Activated naive CD4-positive, alpha-beta T cell treated with anti-CD3 and anti-CD28 coated beads, Interleukin-2, amount 50 U/mL, for 24 hours (primary cell): ENCODE measurements around the gene CEP112.

ENCODE experiments used
- H3K27ac Mint-ChIP-seq: one replicate; pipeline ENCODE4 v1.8.0; 2021; ENCODE audit warnings: mild to moderate bottlenecking, mixed read lengths
- H3K27me3 Mint-ChIP-seq: one replicate; pipeline ENCODE4 v1.8.0; 2021; ENCODE audit warnings: mixed read lengths
- H3K36me3 Mint-ChIP-seq: one replicate; pipeline ENCODE4 v1.8.0; 2021; ENCODE audit warnings: mixed read lengths
- H3K4me1 Mint-ChIP-seq: one replicate; pipeline ENCODE4 v1.8.0; 2021; ENCODE audit warnings: mixed read lengths
- H3K4me3 Mint-ChIP-seq: one replicate; pipeline ENCODE4 v1.8.0; 2021; ENCODE audit warnings: mild to moderate bottlenecking, mixed read lengths
- H3K9me3 Mint-ChIP-seq: one replicate; pipeline ENCODE4 v1.8.0; 2021; ENCODE audit warnings: mixed read lengths

The CEP112 gene

DNA sequence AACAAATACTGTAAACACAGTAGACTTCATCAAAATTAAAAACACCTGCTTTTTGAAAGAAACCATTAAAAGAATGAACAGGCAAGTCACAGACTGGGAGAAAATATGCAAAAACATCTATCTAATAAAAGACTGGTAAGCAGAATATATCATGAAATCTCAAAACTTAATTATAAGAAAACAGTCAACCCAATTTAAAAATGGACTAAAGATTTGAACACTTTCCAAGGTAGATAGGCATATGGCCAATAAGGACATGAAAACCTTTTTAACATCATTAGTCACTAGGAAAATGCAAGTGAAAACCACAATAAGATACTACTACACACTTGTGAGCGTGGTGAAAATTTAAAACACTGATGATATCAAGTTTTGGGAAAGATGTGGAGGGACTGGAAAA is 218.7 kb downstream of the CEP112 start:
- Mint-ChIP-seq H3K4me3 (no peak overlapping the region), H3K4me1 (no peaks in the 10 kb centered on the region), H3K9me3 (no peaks in the 10 kb centered on the region), H3K27ac (no peak overlapping the region), H3K27me3 (no peaks in the 10 kb centered on the region), H3K36me3 (no peaks in the 10 kb centered on the region)

DNA sequence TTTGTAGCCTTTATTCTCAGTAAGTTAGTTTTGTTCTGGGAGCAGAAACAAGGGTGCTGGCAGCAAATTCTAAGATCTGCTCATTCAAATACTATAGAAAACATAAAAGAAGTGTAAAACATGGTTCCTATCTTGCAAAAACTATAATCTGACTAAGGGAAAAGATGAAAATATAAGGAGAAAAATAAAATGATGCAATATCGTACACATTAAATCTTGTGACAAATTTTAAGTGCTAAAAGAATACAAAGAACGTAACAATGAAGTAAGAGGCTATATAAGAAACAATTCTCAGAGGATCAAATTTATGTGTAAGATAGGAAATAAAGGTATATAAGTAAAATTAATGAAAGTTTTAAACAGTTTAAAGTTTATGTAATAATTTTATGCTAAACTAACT is 224.6 kb downstream of the CEP112 start:
- Mint-ChIP-seq H3K4me1 (no peaks in the 10 kb centered on the region), H3K9me3 (no peaks in the 10 kb centered on the region), H3K4me3 (no peak overlapping the region), H3K36me3 (peaks cover 2% of the 10 kb centered on the region), H3K27me3 (peaks cover 2% of the 10 kb centered on the region), H3K27ac (no peak overlapping the region)

DNA sequence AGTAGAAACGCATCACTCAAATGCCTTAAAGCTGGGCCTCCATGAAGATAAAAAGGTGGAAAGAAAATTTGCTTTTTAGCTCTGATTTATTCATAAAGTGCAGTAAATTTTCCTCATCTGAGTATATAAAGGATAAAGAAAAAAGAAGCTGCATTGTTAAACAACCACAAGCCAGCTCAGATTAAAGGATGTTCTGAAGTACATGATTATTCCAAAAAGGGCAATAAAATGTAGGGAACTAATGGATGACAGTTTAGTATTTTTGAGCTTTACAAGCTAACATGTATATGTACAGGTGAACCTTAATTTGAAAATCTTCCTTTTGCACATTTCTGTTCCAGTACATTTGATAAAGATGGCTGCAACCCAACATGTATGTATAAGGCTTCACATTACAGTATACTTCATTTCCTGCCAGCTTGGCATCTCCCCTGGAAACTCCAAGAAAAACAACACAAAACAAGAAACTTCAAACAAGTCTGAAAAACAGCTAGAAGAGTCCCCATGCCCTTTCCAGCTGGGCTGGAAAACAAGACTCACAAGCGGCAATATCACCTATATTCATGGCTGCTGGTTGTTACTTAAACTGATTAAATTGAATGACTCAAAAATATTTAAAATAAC is 225.7 kb downstream of the CEP112 start:
- Mint-ChIP-seq H3K36me3 (peaks cover 2% of the 10 kb centered on the region), H3K9me3 (no peaks in the 10 kb centered on the region), H3K4me1 (no peaks in the 10 kb centered on the region), H3K27me3 (peaks cover 2% of the 10 kb centered on the region), H3K4me3 (no peak overlapping the region), H3K27ac (no peak overlapping the region)

DNA sequence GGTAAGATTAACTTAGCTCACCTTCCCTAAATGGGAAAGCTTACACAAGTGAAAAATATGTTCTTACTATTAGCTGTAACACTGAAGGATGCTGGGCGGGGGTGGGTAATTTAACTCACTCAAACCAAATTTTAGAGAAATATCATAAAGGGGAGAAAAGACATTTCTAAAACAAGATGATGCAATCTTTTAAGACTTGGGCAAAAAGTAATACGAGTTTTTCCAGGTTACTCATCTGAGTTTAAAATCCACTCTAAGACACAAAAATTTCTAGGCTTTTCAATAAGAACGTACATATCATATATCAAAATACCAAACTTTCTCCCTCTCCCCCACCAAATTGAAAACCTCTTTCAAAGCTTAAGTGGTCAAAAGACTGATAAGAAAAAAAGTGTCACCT is 228.8 kb downstream of the CEP112 start:
- peaks cover 2% of the 10 kb centered on the region for H3K27me3 Mint-ChIP-seq
- no peak overlapping the region for H3K4me3 Mint-ChIP-seq
- H3K27ac Mint-ChIP-seq, result no peak overlapping the region
- peaks cover 2% of the 10 kb centered on the region for H3K36me3 Mint-ChIP-seq
- H3K9me3 Mint-ChIP-seq, result no peaks in the 10 kb centered on the region
- no peaks in the 10 kb centered on the region for H3K4me1 Mint-ChIP-seq

DNA sequence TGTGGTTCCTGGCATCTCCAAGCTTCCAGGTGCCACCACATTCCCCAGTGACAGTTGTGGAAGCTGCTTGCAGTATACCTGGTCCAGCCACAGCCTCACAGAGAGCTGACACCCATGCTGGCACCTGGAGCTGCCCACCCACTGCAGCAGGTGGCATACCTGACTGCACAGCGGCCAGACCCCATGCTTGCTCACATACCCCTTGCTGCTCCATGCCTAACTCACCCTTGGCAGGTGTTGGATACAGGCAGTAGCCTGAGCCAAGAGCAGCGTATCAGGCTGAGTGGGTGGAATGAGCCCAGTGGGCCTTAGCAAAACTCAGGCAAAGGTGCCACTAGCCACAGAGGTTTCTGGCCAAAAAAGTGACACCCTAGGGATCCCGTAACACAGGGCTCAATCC is 232.3 kb downstream of the CEP112 start:
- Mint-ChIP-seq H3K27ac (no peak overlapping the region), H3K27me3 (no peaks in the 10 kb centered on the region), H3K4me1 (no peaks in the 10 kb centered on the region), H3K36me3 (peaks cover 2% of the 10 kb centered on the region), H3K9me3 (peaks cover 8% of the 10 kb centered on the region), H3K4me3 (no peak overlapping the region)

DNA sequence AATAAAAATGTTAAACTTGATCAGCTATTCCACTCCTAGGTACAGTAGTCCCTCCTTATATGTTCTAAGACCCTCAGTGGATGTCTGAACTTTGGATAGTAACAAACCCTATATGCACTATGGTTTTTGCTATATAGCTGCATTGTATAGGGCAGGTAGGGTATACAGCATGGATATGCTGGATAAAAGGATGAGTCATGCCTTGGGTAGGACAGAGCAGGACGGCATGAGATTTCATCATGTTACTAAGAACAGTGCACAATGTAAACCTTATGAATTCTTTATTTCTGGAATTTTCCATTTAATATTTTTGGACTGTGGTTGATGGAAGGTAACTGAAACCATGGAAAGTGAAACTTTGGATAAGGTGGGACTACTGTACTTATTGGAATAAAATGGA is 235.1 kb downstream of the CEP112 start:
- H3K36me3 Mint-ChIP-seq, result peaks cover 4% of the 10 kb centered on the region
- H3K4me1 Mint-ChIP-seq, result no peaks in the 10 kb centered on the region
- H3K27ac Mint-ChIP-seq, result no peak overlapping the region
- no peaks in the 10 kb centered on the region for H3K27me3 Mint-ChIP-seq
- peaks cover 16% of the 10 kb centered on the region for H3K9me3 Mint-ChIP-seq
- H3K4me3 Mint-ChIP-seq, result no peak overlapping the region

DNA sequence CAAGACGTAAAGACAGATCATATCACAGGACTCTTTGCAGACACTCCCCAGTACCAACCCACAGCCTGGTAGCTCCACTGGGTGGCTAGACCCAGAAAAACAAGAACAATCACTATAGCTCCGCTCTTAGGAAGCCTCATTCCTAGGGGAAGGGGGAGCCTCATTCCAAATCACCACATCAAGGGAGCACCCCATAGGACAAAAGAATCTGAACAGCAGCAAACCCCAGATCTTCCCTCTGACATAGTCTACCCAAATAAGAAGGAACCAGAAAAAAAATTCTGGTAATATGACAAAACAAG is 237.8 kb downstream of the CEP112 start:
- H3K27me3 Mint-ChIP-seq, result no peaks in the 10 kb centered on the region
- H3K9me3 Mint-ChIP-seq, result peaks cover 16% of the 10 kb centered on the region
- H3K27ac Mint-ChIP-seq, result no peak overlapping the region
- no peaks in the 10 kb centered on the region for H3K4me1 Mint-ChIP-seq
- H3K36me3 Mint-ChIP-seq, result peaks cover 4% of the 10 kb centered on the region
- H3K4me3 Mint-ChIP-seq, result no peak overlapping the region

DNA sequence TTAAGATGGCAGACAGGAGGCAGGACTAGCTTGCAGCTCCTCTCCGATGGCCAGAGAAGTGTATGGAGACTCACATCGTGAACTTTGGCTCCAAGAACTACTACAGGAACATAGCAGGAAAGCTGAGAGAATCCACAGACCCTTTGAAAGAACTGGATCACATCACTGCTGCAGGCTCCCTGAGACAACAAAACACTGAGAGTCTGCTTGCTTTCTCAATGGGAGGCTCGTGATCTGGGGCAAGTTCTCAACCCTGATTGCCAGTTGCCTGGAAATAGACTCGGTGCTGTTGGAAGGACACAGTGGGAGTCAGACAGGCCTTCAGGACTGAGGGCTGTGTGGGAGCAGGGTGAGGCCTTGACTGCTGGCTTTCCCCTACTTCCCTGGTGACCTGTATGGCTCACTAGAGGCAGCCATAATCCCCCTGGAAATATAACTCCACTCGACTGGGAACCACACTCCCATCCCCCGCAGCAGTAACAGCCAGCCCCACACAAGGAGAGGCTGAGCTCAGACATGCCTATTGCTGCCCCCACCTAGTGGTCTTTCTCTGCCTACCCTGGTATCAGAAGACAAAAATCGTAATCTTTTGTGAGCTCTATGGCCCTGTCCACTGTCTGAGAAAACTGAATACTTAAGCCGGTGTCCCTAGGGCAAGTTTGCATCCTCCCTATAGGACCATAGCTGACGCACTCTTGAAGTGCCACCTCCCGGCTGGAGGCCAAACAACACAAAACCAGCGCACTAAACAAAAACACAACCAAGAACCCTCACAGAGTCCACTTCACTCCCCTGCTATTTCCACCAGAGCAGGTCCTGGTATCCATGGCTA is 238.4 kb downstream of the CEP112 start:
- peaks cover 16% of the 10 kb centered on the region for H3K9me3 Mint-ChIP-seq
- H3K27me3 Mint-ChIP-seq, result no peaks in the 10 kb centered on the region
- H3K4me3 Mint-ChIP-seq, result no peak overlapping the region
- peaks cover 4% of the 10 kb centered on the region for H3K36me3 Mint-ChIP-seq
- no peak overlapping the region for H3K27ac Mint-ChIP-seq
- H3K4me1 Mint-ChIP-seq, result no peaks in the 10 kb centered on the region

DNA sequence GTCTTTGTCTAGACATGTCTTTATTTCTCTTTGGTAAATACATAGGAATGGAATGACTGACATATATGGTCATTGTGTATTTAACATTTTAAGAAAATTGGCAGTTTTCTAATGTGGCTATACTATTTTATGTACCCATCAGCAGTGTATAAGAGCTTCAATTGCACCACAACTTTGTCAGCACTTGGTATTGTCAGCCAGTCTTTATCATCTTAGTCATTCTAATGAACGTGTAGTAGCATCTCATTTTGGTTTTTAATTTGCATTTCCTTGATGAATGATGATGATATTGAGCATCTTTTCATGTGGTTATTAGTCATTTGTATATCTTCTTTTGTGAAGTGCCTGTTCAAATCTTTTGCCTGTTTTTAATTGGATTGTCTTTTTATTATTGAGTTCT is 239.3 kb downstream of the CEP112 start:
- no peaks in the 10 kb centered on the region for H3K27me3 Mint-ChIP-seq
- peaks cover 16% of the 10 kb centered on the region for H3K9me3 Mint-ChIP-seq
- H3K27ac Mint-ChIP-seq, result no peak overlapping the region
- H3K4me3 Mint-ChIP-seq, result no peak overlapping the region
- H3K36me3 Mint-ChIP-seq, result peaks cover 4% of the 10 kb centered on the region
- no peaks in the 10 kb centered on the region for H3K4me1 Mint-ChIP-seq

DNA sequence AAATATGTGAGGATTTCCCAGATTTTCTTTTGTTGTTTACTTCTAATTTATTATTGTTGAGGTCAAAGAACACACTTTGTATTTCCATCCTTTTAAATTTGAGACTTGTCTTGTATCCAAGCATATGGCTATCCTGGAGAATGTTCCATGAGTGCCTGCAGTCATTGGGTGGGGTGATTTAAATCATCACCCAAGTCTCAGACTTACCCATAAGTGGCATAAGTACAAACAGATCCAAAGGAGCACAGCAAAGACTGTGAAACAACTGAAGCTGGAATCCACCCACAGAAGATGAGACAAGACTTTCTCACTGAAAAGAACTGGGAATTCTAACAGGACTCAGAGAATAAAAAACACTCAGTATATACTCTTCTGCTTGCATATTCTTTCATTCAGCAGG is 239.9 kb downstream of the CEP112 start:
- no peaks in the 10 kb centered on the region for H3K27me3 Mint-ChIP-seq
- no peak overlapping the region for H3K27ac Mint-ChIP-seq
- H3K36me3 Mint-ChIP-seq, result peaks cover 4% of the 10 kb centered on the region
- peaks cover 16% of the 10 kb centered on the region for H3K9me3 Mint-ChIP-seq
- H3K4me1 Mint-ChIP-seq, result no peaks in the 10 kb centered on the region
- no peak overlapping the region for H3K4me3 Mint-ChIP-seq

DNA sequence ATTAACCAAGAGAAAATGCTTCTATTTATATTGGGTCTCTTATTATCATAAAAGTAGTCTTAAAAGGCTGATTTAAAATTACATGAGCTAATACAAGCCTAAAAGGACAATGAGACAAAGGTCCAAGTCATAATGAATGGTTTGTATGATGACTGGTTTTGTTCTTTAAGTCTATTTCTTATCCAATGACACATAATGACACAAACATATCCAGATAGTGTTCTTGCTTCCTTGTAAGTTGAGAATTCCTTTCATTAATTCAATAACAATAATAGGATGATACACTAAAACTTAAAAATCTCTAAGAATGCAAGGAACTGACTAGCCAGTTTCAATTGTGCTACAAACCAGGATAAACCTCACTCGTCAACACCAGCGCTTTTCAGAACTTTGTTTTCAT is 244.1 kb downstream of the CEP112 start:
- Mint-ChIP-seq H3K27me3 (no peaks in the 10 kb centered on the region), H3K4me3 (no peak overlapping the region), H3K27ac (no peak overlapping the region), H3K4me1 (no peaks in the 10 kb centered on the region), H3K36me3 (no peaks in the 10 kb centered on the region), H3K9me3 (peaks cover under 1% of the 10 kb centered on the region)

DNA sequence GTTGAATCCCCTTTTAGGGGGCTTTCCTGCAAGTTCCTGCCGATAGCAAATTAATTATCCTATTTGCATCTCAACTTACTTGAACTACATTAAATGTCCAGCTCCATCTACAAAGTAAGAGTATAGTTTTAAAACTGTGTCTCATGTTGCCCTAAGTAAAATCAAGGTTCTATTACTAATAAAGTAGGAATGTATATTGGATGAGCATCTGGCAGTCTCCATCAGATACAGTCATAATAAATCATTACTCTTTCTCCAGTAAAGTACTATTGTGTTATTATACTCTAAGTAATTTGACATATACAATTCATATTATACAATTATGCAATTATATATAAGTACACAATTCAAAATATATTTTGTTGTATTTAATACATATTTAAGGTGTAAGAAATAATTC is 249.3 kb downstream of the CEP112 start:
- Mint-ChIP-seq H3K9me3 (no peaks in the 10 kb centered on the region), H3K27me3 (no peaks in the 10 kb centered on the region), H3K36me3 (no peaks in the 10 kb centered on the region), H3K27ac (no peak overlapping the region), H3K4me1 (no peaks in the 10 kb centered on the region), H3K4me3 (no peak overlapping the region)

DNA sequence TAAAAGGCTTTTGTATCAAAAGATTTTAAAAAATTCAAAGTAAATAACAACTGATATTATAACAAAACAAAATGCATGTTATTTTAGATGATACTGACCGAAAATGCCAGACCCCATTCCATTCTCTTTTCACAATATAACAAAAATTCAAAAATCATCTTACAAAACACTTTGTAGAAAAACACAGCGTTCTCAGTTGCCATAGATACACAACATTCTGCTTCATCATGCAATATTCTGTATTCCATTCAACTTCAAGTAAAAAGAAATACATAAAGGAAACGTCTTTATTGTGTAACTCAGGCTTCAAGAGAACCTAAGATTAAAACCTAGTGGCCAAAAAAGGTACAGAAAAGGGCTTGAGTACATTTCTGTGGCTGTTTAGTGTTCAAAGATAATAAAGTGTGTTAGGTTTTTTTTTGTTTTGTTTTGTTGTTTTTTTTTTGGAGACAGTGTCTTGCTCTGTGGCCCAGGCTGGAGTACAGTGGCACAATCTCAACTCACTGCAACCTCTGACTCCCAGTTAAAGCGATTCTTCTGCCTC is 250.5 kb downstream of the CEP112 start:
- Mint-ChIP-seq H3K36me3 (no peaks in the 10 kb centered on the region), H3K27me3 (no peaks in the 10 kb centered on the region), H3K4me1 (no peaks in the 10 kb centered on the region), H3K9me3 (no peaks in the 10 kb centered on the region), H3K4me3 (no peak overlapping the region), H3K27ac (no peak overlapping the region)

DNA sequence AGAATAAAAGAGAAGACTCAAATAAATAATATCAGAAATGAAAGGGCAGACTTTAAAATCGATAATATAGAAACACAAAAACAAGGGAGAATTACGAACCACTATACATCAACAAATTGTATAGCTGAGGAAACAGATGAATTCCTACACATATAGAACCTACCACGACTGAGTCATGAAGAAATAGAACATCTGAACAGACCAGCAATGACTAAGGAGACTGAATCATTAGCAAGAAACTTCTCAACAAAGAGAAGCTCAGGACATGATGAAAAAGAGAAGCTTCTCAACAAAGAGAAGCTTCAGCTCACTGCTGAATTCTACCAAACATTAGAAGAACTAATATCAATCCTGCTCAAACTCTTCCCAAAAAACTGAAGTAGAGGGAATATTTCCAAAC is 255.9 kb downstream of the CEP112 start:
- H3K27me3 Mint-ChIP-seq, result peaks cover 2% of the 10 kb centered on the region
- no peak overlapping the region for H3K27ac Mint-ChIP-seq
- peaks cover 6% of the 10 kb centered on the region for H3K36me3 Mint-ChIP-seq
- H3K4me1 Mint-ChIP-seq, result no peaks in the 10 kb centered on the region
- H3K4me3 Mint-ChIP-seq, result no peak overlapping the region
- H3K9me3 Mint-ChIP-seq, result peaks cover 16% of the 10 kb centered on the region

DNA sequence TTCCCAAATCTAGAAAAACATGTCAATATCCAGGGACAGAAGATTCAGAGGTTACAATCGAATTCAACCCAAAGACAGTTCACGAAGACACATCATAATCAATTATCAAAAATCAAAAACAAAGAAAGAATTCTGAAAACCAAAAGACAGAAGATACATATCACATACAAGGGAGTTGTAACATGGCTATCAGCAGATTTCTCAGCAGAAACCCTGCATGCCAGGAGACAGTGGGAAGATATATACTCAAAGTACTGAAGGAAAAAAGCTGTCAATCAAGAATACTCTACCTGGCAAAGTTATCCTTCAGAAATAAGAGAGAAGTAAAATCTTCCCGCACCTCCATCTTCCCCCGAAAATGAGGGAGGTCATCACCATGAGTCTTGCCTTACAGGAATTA is 258.6 kb downstream of the CEP112 start:
- Mint-ChIP-seq H3K36me3 (peaks cover 6% of the 10 kb centered on the region), H3K4me1 (no peaks in the 10 kb centered on the region), H3K27ac (no peak overlapping the region), H3K9me3 (peaks cover 16% of the 10 kb centered on the region), H3K27me3 (peaks cover 2% of the 10 kb centered on the region), H3K4me3 (no peak overlapping the region)

DNA sequence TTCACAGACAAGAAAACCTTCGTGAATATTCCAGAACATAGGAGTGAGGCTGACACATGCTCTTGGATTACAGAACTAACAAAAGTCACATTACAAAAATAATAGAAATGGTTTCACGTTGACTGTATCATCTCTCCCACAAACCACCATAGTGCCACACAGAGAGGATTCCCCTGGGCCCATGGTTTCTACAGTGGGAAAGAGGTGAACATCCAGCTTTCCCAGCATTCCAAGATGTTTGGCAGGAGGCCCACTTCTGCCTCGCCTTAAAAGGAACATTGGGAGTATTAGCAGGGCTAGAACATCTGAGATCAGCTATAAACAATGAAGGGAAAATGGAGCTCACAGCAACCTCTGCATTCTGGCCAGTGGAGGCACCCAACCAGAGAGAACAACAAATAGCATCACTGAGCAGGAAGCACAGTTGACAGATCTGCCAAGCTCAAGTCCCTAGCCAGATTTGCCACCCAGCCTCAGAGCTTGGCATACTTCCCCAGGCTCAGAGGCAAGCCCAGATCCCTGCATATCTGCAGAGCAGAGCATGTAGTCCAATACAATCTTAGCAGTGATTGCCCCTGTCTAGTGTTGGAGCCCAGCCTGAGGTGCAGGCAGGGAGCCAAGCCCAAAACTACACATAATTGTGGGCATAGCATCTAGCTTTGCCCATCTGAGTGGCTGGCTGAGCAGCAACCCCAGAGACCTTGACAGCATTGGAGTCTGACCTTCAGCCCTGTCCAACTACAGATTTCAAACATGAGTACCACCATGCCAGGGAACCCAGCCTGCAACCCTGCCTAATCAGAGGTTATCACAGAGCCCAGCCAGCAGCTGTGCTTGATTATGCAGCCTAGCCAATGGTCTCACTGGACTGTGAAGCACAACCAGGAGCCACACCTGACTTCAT is 260.4 kb downstream of the CEP112 start:
- Mint-ChIP-seq H3K4me1 (no peaks in the 10 kb centered on the region), H3K4me3 (no peak overlapping the region), H3K36me3 (peaks cover 9% of the 10 kb centered on the region), H3K9me3 (peaks cover 16% of the 10 kb centered on the region), H3K27me3 (peaks cover 2% of the 10 kb centered on the region), H3K27ac (no peak overlapping the region)
